ENCODE measurements around the gene ADK.

The ADK gene

GRCh38 chr10:74753442-74754211 is 602.6 kb downstream of the ADK start:
- no peak overlapping the region for H3K27ac Mint-ChIP-seq
- no peaks in the 10 kb centered on the region for H3K27me3 Mint-ChIP-seq
- H3K36me3 Mint-ChIP-seq, result no peaks in the 10 kb centered on the region

DNA sequence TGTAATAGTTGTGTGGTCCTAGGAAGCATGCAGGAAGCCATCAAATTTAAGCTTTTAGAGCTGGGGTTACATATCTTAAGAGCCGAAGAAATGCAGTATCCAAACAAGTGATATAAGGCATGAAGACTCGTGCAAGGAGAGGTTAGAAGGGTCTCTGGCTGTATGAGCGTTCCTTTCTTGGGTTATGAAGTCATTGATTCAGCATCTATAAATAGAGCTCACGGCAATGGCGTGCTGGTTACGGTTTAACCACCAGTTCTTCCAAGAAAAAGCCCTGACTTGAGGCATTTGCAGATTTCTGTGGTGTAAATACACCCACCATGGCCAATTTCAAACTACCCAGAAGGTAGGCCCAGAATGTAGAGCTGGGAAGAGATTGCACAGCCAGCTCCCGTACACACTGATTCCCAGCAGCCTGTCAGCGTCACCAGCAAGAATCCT is 603.4 kb downstream of the ADK start:
- no peak overlapping the region for H3K27ac Mint-ChIP-seq
- H3K4me3 Mint-ChIP-seq, result no peak overlapping the region

More at GRCh38 chr10:74753442-74754211, 602.6 kb downstream of the ADK start:
- H3K4me1 Mint-ChIP-seq, result no peaks in the 10 kb centered on the region
- no peaks in the 10 kb centered on the region for H3K9me3 Mint-ChIP-seq
- H3K4me3 Mint-ChIP-seq, result no peak overlapping the region

DNA sequence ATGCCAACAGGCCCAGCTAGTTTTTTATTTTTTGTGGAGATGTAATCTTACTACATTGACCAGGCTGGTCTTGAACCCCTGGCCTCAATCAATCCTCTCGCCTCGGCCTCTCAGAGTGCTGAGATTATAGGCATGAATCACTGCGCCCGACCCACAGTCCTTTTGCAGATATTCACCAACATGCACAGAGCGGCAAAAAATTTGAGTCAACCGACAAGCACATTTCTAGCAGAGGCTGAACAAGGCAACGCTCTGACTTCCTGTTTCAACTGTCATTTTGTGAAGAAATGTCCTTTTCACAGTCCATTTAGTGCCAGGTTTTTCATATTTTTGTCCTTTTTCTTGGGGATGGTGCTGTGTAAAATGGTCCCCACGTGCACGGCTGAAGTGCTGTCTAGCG is 604.3 kb downstream of the ADK start:
- Mint-ChIP-seq H3K9me3 (no peaks in the 10 kb centered on the region), H3K27me3 (no peaks in the 10 kb centered on the region), H3K4me1 (no peaks in the 10 kb centered on the region), H3K27ac (no peak overlapping the region), H3K4me3 (no peak overlapping the region), H3K36me3 (no peaks in the 10 kb centered on the region)

More for the DNA sequence above, 603.4 kb downstream of the ADK start:
- Mint-ChIP-seq H3K27me3 (no peaks in the 10 kb centered on the region), H3K36me3 (no peaks in the 10 kb centered on the region), H3K4me1 (no peaks in the 10 kb centered on the region), H3K9me3 (no peaks in the 10 kb centered on the region)
